KMS-11 (cell line): ENCODE measurements around the gene QDPR.

Experiments used
- H2AFZ ChIP-seq: fragments of 200-600 bp; sonication (generic); 2 replicates; pipeline ENCODE4 v1.6.1; 2016; ENCODE audit warnings: antibody characterized with exemption, mixed run types, low read depth
- H3K27ac ChIP-seq: fragments of 200-600 bp; sonication (generic); 2 replicates; pipeline ENCODE4 v1.6.1; 2016; ENCODE audit warnings: mild to moderate bottlenecking, mixed run types
- H3K27me3 ChIP-seq: fragments of 200-600 bp; sonication (generic); 2 replicates; pipeline ENCODE4 v1.6.1; 2017; ENCODE audit warnings: mild to moderate bottlenecking, low read depth, mixed run types, moderate library complexity; ENCODE audit not compliant: insufficient read depth
- H3K36me3 ChIP-seq: fragments of 200-600 bp; sonication (generic); 2 replicates; pipeline ENCODE4 v1.6.1; 2017; ENCODE audit warnings: mild to moderate bottlenecking, mixed run types; ENCODE audit not compliant: insufficient read depth
- H3K4me1 ChIP-seq: fragments of 200-600 bp; sonication (generic); 2 replicates; pipeline ENCODE4 v1.6.1; 2016; ENCODE audit warnings: mild to moderate bottlenecking, low read depth, mixed run types; ENCODE audit not compliant: poor library complexity, severe bottlenecking
- H3K4me2 ChIP-seq: fragments of 200-600 bp; sonication (generic); 2 replicates; pipeline ENCODE4 v1.7.0; 2016; ENCODE audit warnings: mild to moderate bottlenecking, mixed run types
- H3K4me3 ChIP-seq: fragments of 200-600 bp; sonication (generic); IDR thresholded peaks from 2 replicates; pipeline ENCODE4 v1.6.1; 2017; ENCODE audit warnings: low read depth, low read length, mixed read lengths; ENCODE audit not compliant: insufficient read depth
- H3K79me2 ChIP-seq: fragments of 200-600 bp; sonication (generic); 2 replicates; pipeline ENCODE4 v1.6.1; 2016; ENCODE audit warnings: low read depth, mixed run types; ENCODE audit not compliant: insufficient read depth
- H3K9ac ChIP-seq: fragments of 200-600 bp; sonication (generic); 2 replicates; pipeline ENCODE4 v1.6.1; 2016; ENCODE audit warnings: mild to moderate bottlenecking, mixed run types
- H4K20me1 ChIP-seq: fragments of 200-600 bp; sonication (generic); 2 replicates; pipeline ENCODE4 v1.6.1; 2016; ENCODE audit warnings: mild to moderate bottlenecking, mixed run types; ENCODE audit not compliant: insufficient read depth
- CTCF ChIP-seq: fragments of 200-600 bp; sonication (generic); conservative IDR thresholded peaks from 2 replicates; pipeline ENCODE4 v1.6.1; 2017; ENCODE audit warnings: low read depth, mild to moderate bottlenecking, antibody characterized with exemption, low read length, moderate library complexity, mixed read lengths

Gene QDPR

GRCh38 chr4:17502756-17503155 is 9.1 kb downstream of the QDPR start:
- H3K27ac ChIP-seq: no peak overlapping the region

GRCh38 chr4:17500574-17500973 is 11.3 kb downstream of the QDPR start:
- Histone ChIP-seq H4K20me1 (no peaks in the 10 kb centered on the region), H3K27me3 (no peaks in the 10 kb centered on the region)

More at GRCh38 chr4:17502756-17503155, 9.1 kb downstream of the QDPR start:
- Histone ChIP-seq H3K9ac (no peak overlapping the region), H3K4me3 (no peak overlapping the region), H2AFZ (no peak overlapping the region), H3K79me2 (no peaks in the 10 kb centered on the region), H4K20me1 (no peaks in the 10 kb centered on the region), H3K4me1 (no peaks in the 10 kb centered on the region), H3K36me3 (no peaks in the 10 kb centered on the region), H3K4me2 (no peak overlapping the region), H3K27me3 (no peaks in the 10 kb centered on the region)
- TF ChIP-seq CTCF: no peak

GRCh38 chr4:17497890-17498523 is 13.9 kb downstream of the QDPR start:
- H3K4me3 ChIP-seq: no peak overlapping the region
- H3K4me1 ChIP-seq: no peaks in the 10 kb centered on the region
- no peaks in the 10 kb centered on the region for H3K27me3 ChIP-seq
- no peak for TF ChIP-seq CTCF
- no peak overlapping the region for H3K27ac ChIP-seq
- no peaks in the 10 kb centered on the region for H3K36me3 ChIP-seq
- no peaks in the 10 kb centered on the region for H4K20me1 ChIP-seq
- H3K79me2 ChIP-seq: no peaks in the 10 kb centered on the region
- no peak overlapping the region for H3K9ac ChIP-seq
- no peak overlapping the region for H2AFZ ChIP-seq
- H3K4me2 ChIP-seq: no peak overlapping the region

More at GRCh38 chr4:17500574-17500973, 11.3 kb downstream of the QDPR start:
- no peaks in the 10 kb centered on the region for H3K36me3 ChIP-seq
- no peaks in the 10 kb centered on the region for H3K79me2 ChIP-seq
- H3K27ac ChIP-seq: no peak overlapping the region
- H3K4me1 ChIP-seq: no peaks in the 10 kb centered on the region
- TF ChIP-seq CTCF: no peak
- H3K9ac ChIP-seq: no peak overlapping the region
- no peak overlapping the region for H3K4me2 ChIP-seq
- no peak overlapping the region for H3K4me3 ChIP-seq
- no peak overlapping the region for H2AFZ ChIP-seq

GRCh38 chr4:17494258-17495190 is 17.4 kb downstream of the QDPR start:
- Histone ChIP-seq H3K9ac (no peak overlapping the region), H2AFZ (no peak overlapping the region), H3K27ac (no peak overlapping the region), H3K4me3 (no peak overlapping the region), H4K20me1 (no peaks in the 10 kb centered on the region), H3K36me3 (no peaks in the 10 kb centered on the region), H3K4me1 (no peaks in the 10 kb centered on the region), H3K27me3 (no peaks in the 10 kb centered on the region), H3K4me2 (no peak overlapping the region), H3K79me2 (no peaks in the 10 kb centered on the region)
- TF ChIP-seq CTCF: no peak
